Osteocyte (in vitro differentiated cells): Measurements from ENCODE around the gene DRG1. TPM values are rescaled to one million over a fixed set of nuclear protein-coding genes. Genes with fewer than 3 reads are reported as not detected.
A peak's percentile ranks its signal among the peaks of the same experiment; 100 is the strongest.

Source experiments
- DNase-seq: peaks from one replicate; pipeline ENCODE4 v3.0.0; 2021; ENCODE audit warnings: mixed read lengths; ENCODE audit not compliant: unreplicated experiment; ENCODE audit errors: extremely low spot score
- H3K27ac Mint-ChIP-seq: one replicate; pipeline ENCODE4 v1.8.0; 2021; ENCODE audit warnings: mild to moderate bottlenecking, mixed read lengths; ENCODE audit not compliant: unreplicated experiment
- H3K27me3 Mint-ChIP-seq: one replicate; pipeline ENCODE4 v1.8.0; 2021; ENCODE audit warnings: mixed read lengths; ENCODE audit not compliant: unreplicated experiment
- H3K36me3 Mint-ChIP-seq: one replicate; pipeline ENCODE4 v1.8.0; 2021; ENCODE audit warnings: mixed read lengths; ENCODE audit not compliant: unreplicated experiment
- H3K4me1 Mint-ChIP-seq: one replicate; pipeline ENCODE4 v1.8.0; 2021; ENCODE audit warnings: mixed read lengths; ENCODE audit not compliant: unreplicated experiment
- H3K4me3 Mint-ChIP-seq: one replicate; pipeline ENCODE4 v1.8.0; 2021; ENCODE audit warnings: mild to moderate bottlenecking, moderate library complexity, mixed read lengths; ENCODE audit not compliant: unreplicated experiment
- H3K9me3 Mint-ChIP-seq: one replicate; pipeline ENCODE4 v1.8.0; 2021; ENCODE audit warnings: mixed read lengths; ENCODE audit not compliant: unreplicated experiment
- CTCF ChIP-seq: fragments of 200-600 bp; sonication (generic); IDR thresholded peaks from 2 replicates; pipeline ENCODE4 v1.5.0; 2021; ENCODE audit warnings: antibody characterized with exemption, mild to moderate bottlenecking, moderate library complexity
- long read RNA-seq: library from polyadenylated mRNA; unstranded; transcript quantifications from one replicate; pipeline ENCODE4 v2.0.0, GENCODE V29; 2021
- total RNA-seq: library from RNA; stranded (reverse); gene quantifications from 2 replicates; pipeline ENCODE4 v1.2.1, GENCODE V29; 2021

DRG1 gene
- total RNA-seq: 49.2 and 69.4 TPM in 2 replicates
- long read RNA-seq, transcript DRG1-201 (9 exons, 1,746 nt): major isoform, 430 of 450 reads
- long read RNA-seq, partial matches to known transcripts: 1 of 450 reads
- long read RNA-seq, other reads (novel, unspliced or antisense): 19 of 450 reads

DNA sequence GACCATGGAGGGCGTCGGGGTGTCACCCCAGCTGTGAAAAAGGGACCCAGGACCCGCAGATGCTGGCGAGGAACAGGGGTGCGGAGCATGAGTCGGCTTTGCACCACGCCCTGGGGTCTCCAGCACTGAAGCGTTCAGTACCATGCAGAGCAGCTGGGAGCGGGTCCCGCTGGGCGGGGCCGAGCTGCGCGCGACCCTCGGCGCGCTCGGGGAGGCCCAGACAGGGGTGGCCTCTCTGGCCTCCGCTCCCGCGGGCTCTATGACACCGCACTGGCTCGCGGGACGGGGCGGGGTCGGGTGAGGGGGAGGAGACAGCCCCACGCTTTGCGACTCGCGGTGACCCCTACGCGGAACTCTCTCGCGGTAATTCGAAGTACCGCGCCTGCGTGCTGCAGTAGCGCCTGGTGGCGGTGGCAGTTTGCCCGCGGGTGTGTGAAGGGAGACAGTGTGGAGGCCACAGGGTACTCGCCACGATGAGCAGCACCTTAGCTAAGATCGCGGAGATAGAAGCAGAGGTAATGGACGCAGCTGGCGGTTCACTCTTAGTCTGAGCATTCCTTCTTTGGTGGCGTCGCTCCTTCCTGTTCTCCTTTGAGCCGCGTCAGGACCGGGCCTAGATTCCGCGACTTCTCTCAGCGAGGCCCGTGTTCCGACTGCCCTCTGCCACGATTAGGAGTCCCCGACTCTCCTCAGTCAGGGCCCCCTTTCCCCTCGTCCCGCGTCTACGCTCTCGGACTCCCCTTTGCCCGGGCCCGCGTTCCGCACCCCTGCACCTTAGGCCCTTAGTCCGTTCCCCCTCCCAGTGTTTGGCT is at the start of gene DRG1:
TSS of gene DRG1 (plus strand) at position 394 of the 812 bp plus-strand sequence. CDS start at position 474, 80 bp downstream.
- peak within 1 kb of the TSS; percentile 97 for H3K27ac Mint-ChIP-seq
- peaks cover 19% of the 10 kb centered on the region for H3K4me1 Mint-ChIP-seq
- TF ChIP-seq CTCF: no peak
- H3K27me3 Mint-ChIP-seq: no peaks in the 10 kb centered on the region
- H3K4me3 Mint-ChIP-seq: peak within 1 kb of the TSS; percentile 98
- DNase-seq: peak; percentile 98
- no peaks in the 10 kb centered on the region for H3K9me3 Mint-ChIP-seq
- H3K36me3 Mint-ChIP-seq: peaks cover 13% of the 10 kb centered on the region

- no peak overlapping the region for H3K27ac Mint-ChIP-seq
- no peaks in the 10 kb centered on the region for H3K27me3 Mint-ChIP-seq
- no peaks in the 10 kb centered on the region for H3K9me3 Mint-ChIP-seq
- no peak for TF ChIP-seq CTCF
- no peaks in the 10 kb centered on the region for H3K36me3 Mint-ChIP-seq
- DNase-seq: no peak
- H3K4me1 Mint-ChIP-seq: peaks cover 18% of the 10 kb centered on the region
- H3K4me3 Mint-ChIP-seq: no peak overlapping the region
These were observed 49.4 kb upstream of the DRG1 start for GRCh38 chr22:31349960-31350359.

GRCh38 chr22:31350410-31350863 is 49.0 kb upstream of the DRG1 start:
- Mint-ChIP-seq H3K9me3 (no peaks in the 10 kb centered on the region), H3K4me3 (no peak overlapping the region), H3K27ac (no peak overlapping the region), H3K4me1 (peaks cover 14% of the 10 kb centered on the region), H3K36me3 (no peaks in the 10 kb centered on the region), H3K27me3 (no peaks in the 10 kb centered on the region)
- DNase-seq: no peak
- no peak for TF ChIP-seq CTCF

GRCh38 chr22:31354515-31354914 is 44.9 kb upstream of the DRG1 start:
- Mint-ChIP-seq H3K4me1 (peaks cover 2% of the 10 kb centered on the region), H3K36me3 (no peaks in the 10 kb centered on the region), H3K9me3 (no peaks in the 10 kb centered on the region), H3K27ac (no peak overlapping the region), H3K4me3 (no peak overlapping the region), H3K27me3 (no peaks in the 10 kb centered on the region)
- DNase-seq: no peak
- no peak for TF ChIP-seq CTCF

DNA sequence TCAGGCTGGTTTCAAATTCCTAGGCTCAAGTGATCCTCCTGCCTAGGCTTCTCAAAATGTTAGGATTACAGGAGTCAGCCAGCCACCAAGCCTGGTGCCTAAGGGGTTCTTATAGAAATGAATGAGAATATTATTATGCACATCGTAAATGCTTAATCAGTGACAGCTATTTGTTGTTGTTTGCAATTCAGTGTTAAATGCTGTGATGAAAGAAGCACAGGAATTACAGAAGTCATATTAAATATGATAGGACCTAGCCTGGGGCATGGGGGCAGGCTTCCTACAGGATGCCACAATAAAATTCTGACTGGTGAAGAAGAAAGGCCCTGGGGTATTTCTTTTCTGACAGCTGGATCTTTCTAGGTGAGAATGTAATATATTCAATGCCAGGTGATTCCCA is 39.4 kb upstream of the DRG1 start:
- Mint-ChIP-seq H3K4me1 (no peaks in the 10 kb centered on the region), H3K27ac (no peak overlapping the region), H3K27me3 (peaks cover 6% of the 10 kb centered on the region), H3K36me3 (no peaks in the 10 kb centered on the region), H3K4me3 (no peak overlapping the region), H3K9me3 (no peaks in the 10 kb centered on the region)
- DNase-seq: no peak
- no peak for TF ChIP-seq CTCF
